OCI-LY3 (cell line): ENCODE measurements around the gene RPS14.

Experiments
- CTCF ChIP-seq: fragments of 200-600, 300-600 bp; sonication (generic); IDR thresholded peaks from 2 replicates; pipeline ENCODE4 v1.5.1; 2014; ENCODE audit warnings: antibody characterized with exemption, low read length, low read depth
- EZH2phosphoT487 ChIP-seq: fragments of 200-600 bp; shearing (Covaris generic); IDR thresholded peaks from 2 replicates; pipeline ENCODE4 v1.6.1; 2018; ENCODE audit warnings: antibody characterized with exemption, mixed run types, low read depth

- TF ChIP-seq CTCF (peak; percentile 58), EZH2phosphoT487 (no peak)
Measured at GRCh38 chr5:150458802-150459557, 9.4 kb upstream of the RPS14 start.
